HEK293T (cell line): ENCODE results near the gene CSF1R.

ENCODE experiments used
- CTCF ChIA-PET: fragments of 350-600 bp; formaldehyde crosslinking; extraction: SDS; loops from one replicate; lab custom pipeline; 2021; ENCODE audit warnings: antibody characterized with exemption, inconsistent platforms; lab: Yijun Ruan, JAX
- POLR2A ChIA-PET: fragments of 350-600 bp; formaldehyde crosslinking; extraction: SDS; loops from one replicate; lab custom pipeline; 2020; ENCODE audit warnings: antibody characterized with exemption, inconsistent platforms; lab: Yijun Ruan, JAX
- DNase-seq: peaks from one replicate; pipeline ENCODE4 v3.0.0; 2012; ENCODE audit warnings: mixed read lengths; ENCODE audit errors: extremely low spot score
- ARNT ChIP-seq: fragments of 450-650 bp; IDR thresholded peaks from 2 replicates; pipeline ENCODE4 v1.6.1; 2017; ENCODE audit warnings: mild to moderate bottlenecking
- BHLHE40 ChIP-seq: fragments of 450-650 bp; IDR thresholded peaks from 2 replicates; pipeline ENCODE4 v1.6.1; 2016; ENCODE audit warnings: mild to moderate bottlenecking, moderate library complexity, borderline replicate concordance
- CTBP1 ChIP-seq: fragments of 450-650 bp; IDR thresholded peaks from 2 replicates; pipeline ENCODE4 v1.6.1; 2016; ENCODE audit warnings: borderline replicate concordance
- ELF4 ChIP-seq: fragments of 450-650 bp; IDR thresholded peaks from 2 replicates; pipeline ENCODE4 v1.6.1; 2017; ENCODE audit warnings: antibody characterized with exemption
- FOXA1 ChIP-seq: fragments of 450-650 bp; IDR thresholded peaks from 2 replicates; pipeline ENCODE4 v1.6.1; 2016; ENCODE audit warnings: mild to moderate bottlenecking
- FOXK2 ChIP-seq: fragments of 450-650 bp; IDR thresholded peaks from 2 replicates; pipeline ENCODE4 v1.6.1; 2016; ENCODE audit warnings: mild to moderate bottlenecking
- FOXM1 ChIP-seq: fragments of 450-650 bp; IDR thresholded peaks from 2 replicates; pipeline ENCODE4 v1.6.1; 2017; ENCODE audit warnings: mild to moderate bottlenecking, borderline replicate concordance
- HDGF ChIP-seq: fragments of 450-650 bp; IDR thresholded peaks from 2 replicates; pipeline ENCODE4 v1.6.1; 2017; ENCODE audit warnings: antibody characterized with exemption, borderline replicate concordance
- L3MBTL2 ChIP-seq: fragments of 450-650 bp; conservative IDR thresholded peaks from 2 replicates; pipeline ENCODE4 v1.6.1; 2016; ENCODE audit warnings: mild to moderate bottlenecking
- LEF1 ChIP-seq: fragments of 450-650 bp; IDR thresholded peaks from 2 replicates; pipeline ENCODE4 v1.6.1; 2017; ENCODE audit warnings: mild to moderate bottlenecking, borderline replicate concordance
- NFRKB ChIP-seq: fragments of 450-650 bp; IDR thresholded peaks from 2 replicates; pipeline ENCODE4 v1.6.1; 2016; ENCODE audit warnings: mild to moderate bottlenecking, moderate library complexity
- PKNOX1 ChIP-seq: fragments of 450-650 bp; IDR thresholded peaks from 2 replicates; pipeline ENCODE4 v1.6.1; 2016
- SP1 ChIP-seq: fragments of 450-650 bp; IDR thresholded peaks from 2 replicates; pipeline ENCODE4 v1.6.1; 2017
- SUZ12 ChIP-seq: fragments of 450-650 bp; IDR thresholded peaks from 2 replicates; pipeline ENCODE4 v1.6.1; 2016; ENCODE audit warnings: mild to moderate bottlenecking
- TARDBP ChIP-seq: fragments of 450-650 bp; IDR thresholded peaks from 2 replicates; pipeline ENCODE4 v1.6.1; 2016
- ZNF384 ChIP-seq: fragments of 450-650 bp; IDR thresholded peaks from 2 replicates; pipeline ENCODE4 v1.6.1; 2016

The CSF1R gene

GRCh38 chr5:150119421-150120061 is 33.2 kb upstream of the CSF1R start:
- DNase-seq, result no peak
- POLR2A ChIA-PET, result interaction anchor here (1.6 kb wide), 1 partner anchor 17 kb away, joined by 4 read pairs; no protein-coding TSS in a partner anchor
- CTCF ChIA-PET, result interaction anchor here (1.0 kb wide), 1 partner anchor 99 kb away, joined by 3 read pairs; no protein-coding TSS in a partner anchor
- TF ChIP-seq L3MBTL2, result no peak
- TF ChIP-seq SUZ12, result no peak
- TF ChIP-seq ELF4, result no peak
- TF ChIP-seq ZNF384, result no peak
- no peak for TF ChIP-seq SP1

- ChIA-PET POLR2A (interaction anchor here (1.6 kb wide), 1 partner anchor 16 kb away, joined by 4 read pairs; no protein-coding TSS in a partner anchor), CTCF (interaction anchor here (1.0 kb wide), 1 partner anchor 100 kb away, joined by 3 read pairs; no protein-coding TSS in a partner anchor)
- no peak for DNase-seq
- TF ChIP-seq HDGF, result no peak
- no peak for TF ChIP-seq BHLHE40
- no peak for TF ChIP-seq PKNOX1
- no peak for TF ChIP-seq LEF1
- TF ChIP-seq FOXM1, result no peak
- TF ChIP-seq ELF4, result no peak
- no peak for TF ChIP-seq TARDBP
- no peak for TF ChIP-seq FOXA1
- no peak for TF ChIP-seq SP1
- TF ChIP-seq ARNT, result no peak
- TF ChIP-seq ZNF384, result no peak
- no peak for TF ChIP-seq NFRKB
- TF ChIP-seq L3MBTL2, result no peak
- TF ChIP-seq SUZ12, result no peak
- TF ChIP-seq CTBP1, result no peak
- no peak for TF ChIP-seq FOXK2
Measured at GRCh38 chr5:150118561-150119229, 32.3 kb upstream of the CSF1R start.

DNA sequence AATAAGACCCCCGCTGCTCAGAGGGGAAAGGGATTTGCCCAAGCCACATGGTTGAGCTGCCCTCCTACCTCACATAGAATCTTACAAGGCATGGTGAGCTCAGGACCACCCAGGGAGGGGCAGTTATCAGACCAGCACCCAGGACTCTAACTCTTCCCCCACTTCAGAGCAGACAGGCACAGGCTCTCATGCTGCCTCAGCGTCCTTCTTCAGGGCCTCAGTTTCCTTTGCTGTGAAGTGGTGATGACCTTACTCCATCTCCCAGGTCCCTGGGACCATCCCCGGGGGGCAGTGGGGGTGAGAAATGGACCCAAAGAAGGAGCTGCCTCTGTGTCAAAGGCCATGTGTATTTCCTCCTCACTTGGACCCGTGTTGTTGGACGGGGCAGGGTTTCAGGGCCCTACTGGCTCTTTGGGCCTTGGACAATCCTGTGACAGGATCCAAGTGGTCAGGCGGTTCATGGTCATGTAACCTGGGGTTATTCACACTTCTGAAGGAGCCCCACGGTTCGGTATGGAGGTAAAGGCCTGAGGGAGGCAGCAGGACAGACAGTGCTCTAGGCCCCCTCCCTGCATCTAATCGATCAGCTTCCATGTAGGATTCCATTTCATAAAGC is 31.7 kb upstream of the CSF1R start:
- ChIA-PET CTCF (no interaction called here), POLR2A (interaction anchor here (1.6 kb wide), 1 partner anchor 15 kb away, joined by 4 read pairs; no protein-coding TSS in a partner anchor)
- no peak for TF ChIP-seq SUZ12
- TF ChIP-seq FOXK2, result no peak
- TF ChIP-seq TARDBP, result no peak
- TF ChIP-seq BHLHE40, result no peak
- no peak for TF ChIP-seq LEF1
- no peak for TF ChIP-seq NFRKB
- DNase-seq, result no peak

DNA sequence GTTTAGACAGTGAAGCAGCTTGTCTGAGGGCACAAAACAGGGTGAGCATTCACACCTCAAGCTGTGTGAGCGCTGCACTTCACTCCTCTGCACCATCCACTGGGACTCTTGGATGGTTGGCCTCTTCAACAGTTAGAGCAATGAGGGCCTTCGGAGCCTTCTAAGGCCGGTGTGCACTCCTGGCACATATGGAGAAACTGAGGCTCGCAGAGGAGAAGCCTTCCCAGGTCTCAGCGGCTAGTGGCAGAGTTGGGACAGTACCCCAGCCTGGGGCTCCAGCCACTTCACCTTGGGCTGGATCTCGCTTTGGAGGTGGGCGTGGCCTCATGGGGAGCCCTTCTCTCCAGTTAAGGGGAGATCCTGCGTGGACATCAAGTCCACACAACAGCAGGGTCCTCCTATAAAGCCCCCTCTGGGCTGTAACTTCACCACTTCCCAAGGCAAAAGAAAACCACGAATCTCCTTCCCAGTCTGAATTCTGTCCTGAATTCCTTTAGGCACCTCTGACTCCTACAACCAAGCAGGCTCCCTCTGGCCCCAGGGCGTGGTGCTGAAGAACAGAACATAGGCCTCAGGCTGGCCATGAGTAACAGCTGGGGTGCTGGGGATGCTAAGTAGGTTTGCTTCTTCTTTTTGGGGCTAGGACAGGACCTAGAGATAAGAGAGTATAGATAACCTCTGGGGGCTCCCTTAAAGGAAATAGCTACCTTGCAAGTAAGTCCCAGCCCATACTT is 30.5 kb upstream of the CSF1R start:
- CTCF ChIA-PET, result no interaction called here
- DNase-seq, result no peak
- no peak for TF ChIP-seq ARNT
- no peak for TF ChIP-seq HDGF
- TF ChIP-seq LEF1, result no peak
- TF ChIP-seq NFRKB, result no peak
- TF ChIP-seq ELF4, result no peak
- TF ChIP-seq FOXA1, result no peak
- no peak for TF ChIP-seq BHLHE40
- no peak for TF ChIP-seq L3MBTL2
- no peak for TF ChIP-seq TARDBP
- no peak for TF ChIP-seq PKNOX1
- TF ChIP-seq FOXK2, result no peak
- no peak for TF ChIP-seq ZNF384
- TF ChIP-seq FOXM1, result no peak
- no peak for TF ChIP-seq SUZ12
- TF ChIP-seq CTBP1, result no peak
- TF ChIP-seq SP1, result no peak
- POLR2A ChIA-PET, result no interaction called here

DNA sequence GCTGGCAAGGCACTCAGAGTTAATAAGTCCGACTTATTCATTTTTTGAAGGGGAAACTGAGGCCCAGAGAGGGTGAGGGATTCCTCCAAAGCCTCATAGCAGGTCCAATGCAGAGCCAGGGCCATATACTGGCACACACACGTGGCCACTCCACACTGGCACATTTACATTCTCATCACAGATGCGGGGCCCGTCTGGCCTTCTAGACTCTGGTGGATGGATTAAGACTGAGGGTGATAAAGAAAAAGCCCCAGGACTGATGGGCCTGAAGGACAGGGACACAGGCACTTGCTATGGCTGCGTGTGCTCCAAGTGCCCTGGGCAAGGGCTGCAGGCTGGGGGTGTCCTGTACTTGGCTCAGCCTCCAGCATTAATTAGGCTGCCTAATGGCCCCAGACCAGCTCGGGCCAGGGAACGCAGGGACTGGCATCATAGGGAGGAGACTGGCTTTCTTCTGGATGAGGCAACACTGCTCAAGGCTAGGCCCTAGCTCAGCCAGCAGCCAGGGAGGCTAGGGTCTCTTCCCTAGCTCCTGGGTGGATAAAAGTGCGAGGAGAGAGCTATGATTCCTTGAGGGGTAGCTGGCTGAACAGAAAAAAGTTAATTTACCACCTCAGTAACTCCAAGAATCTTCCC is 28.5 kb upstream of the CSF1R start:
- CTCF ChIA-PET, result no interaction called here
- TF ChIP-seq FOXK2 (no peak), PKNOX1 (no peak), FOXA1 (no peak)
- DNase-seq, result no peak
- POLR2A ChIA-PET, result no interaction called here
